ENCODE measurements around the gene NTN3. TPM values are rescaled to one million over a fixed set of nuclear protein-coding genes. Genes with fewer than 3 reads are reported as not detected.

Gene NTN3
- total and polyA plus RNA-seq, 12 donors: 0.16 to 1.5 (median 0.32) TPM; not detected in 3

GRCh38 chr16:2460916-2461315, 10.2 kb upstream of the NTN3 start:
- no peaks in the 10 kb centered on the region for H3K9me3 ChIP-seq (replicated peaks in 1 of 3)
- TF ChIP-seq POLR2A (IDR thresholded peaks at IDR 0.05): no peak
- TF ChIP-seq CTCF (IDR thresholded peaks at IDR 0.05): no peak
- H3K36me3 ChIP-seq (replicated peaks in 1 of 2): no peaks in the 10 kb centered on the region
- DNase-seq: no peak
- 74 to 82% (median 81%) methylated on average over 7 to 13 of the region's 13 CpGs for WGBS, 4 donors
- H3K4me1 ChIP-seq (replicated peaks in 1 of 2): peaks cover 0 to 12% of the 10 kb centered on the region in 2 donors
- H3K27ac ChIP-seq: no peak overlapping the region
- H3K27me3 ChIP-seq: no peaks in the 10 kb centered on the region
- no peak overlapping the region for H3K4me3 ChIP-seq
- intact Hi-C loops (cut with DNase I): no loop called here

- WGBS, 4 donors: 86 to 93% (median 90%) methylated on average over 1 to 23 of the region's 23 CpGs
Measured at GRCh38 chr16:2462031-2462866, 8.8 kb upstream of the NTN3 start.

GRCh38 chr16:2464333-2464732, 6.8 kb upstream of the NTN3 start:
- no peak for DNase-seq
- WGBS, 4 donors: 81 to 100% (median 85%) methylated on average over 2 to 12 of the region's 12 CpGs; no CpG with 5 or more reads in 1 of the 4 donors

More at GRCh38 chr16:2462031-2462866, 8.8 kb upstream of the NTN3 start:
- intact Hi-C loops (cut with DNase I): no loop called here
- H3K27me3 ChIP-seq: no peaks in the 10 kb centered on the region
- H3K4me1 ChIP-seq (replicated peaks in 1 of 2): peaks cover 0 to 12% of the 10 kb centered on the region in 2 donors
- TF ChIP-seq CTCF (IDR thresholded peaks at IDR 0.05): no peak
- no peak for TF ChIP-seq POLR2A (IDR thresholded peaks at IDR 0.05)
- H3K9me3 ChIP-seq (replicated peaks in 1 of 3): no peaks in the 10 kb centered on the region
- no peak overlapping the region for H3K27ac ChIP-seq
- no peak overlapping the region for H3K4me3 ChIP-seq
- peak in 1 of 7 donors; percentile 15 for DNase-seq
- no peaks in the 10 kb centered on the region for H3K36me3 ChIP-seq (replicated peaks in 1 of 2)

More at GRCh38 chr16:2464333-2464732, 6.8 kb upstream of the NTN3 start:
- Histone ChIP-seq H3K27me3 (no peaks in the 10 kb centered on the region), H3K36me3 (replicated peaks in 1 of 2) (no peaks in the 10 kb centered on the region), H3K27ac (no peak overlapping the region), H3K9me3 (replicated peaks in 1 of 3) (no peaks in the 10 kb centered on the region), H3K4me3 (no peak overlapping the region), H3K4me1 (replicated peaks in 1 of 2) (peaks cover 13 to 24% of the 10 kb centered on the region in 2 donors)
- intact Hi-C loops (cut with DNase I): no loop called here
- no peak for TF ChIP-seq CTCF (IDR thresholded peaks at IDR 0.05)
- TF ChIP-seq POLR2A (IDR thresholded peaks at IDR 0.05): no peak
